ENCODE results near the gene CEMIP2.

The CEMIP2 gene

DNA sequence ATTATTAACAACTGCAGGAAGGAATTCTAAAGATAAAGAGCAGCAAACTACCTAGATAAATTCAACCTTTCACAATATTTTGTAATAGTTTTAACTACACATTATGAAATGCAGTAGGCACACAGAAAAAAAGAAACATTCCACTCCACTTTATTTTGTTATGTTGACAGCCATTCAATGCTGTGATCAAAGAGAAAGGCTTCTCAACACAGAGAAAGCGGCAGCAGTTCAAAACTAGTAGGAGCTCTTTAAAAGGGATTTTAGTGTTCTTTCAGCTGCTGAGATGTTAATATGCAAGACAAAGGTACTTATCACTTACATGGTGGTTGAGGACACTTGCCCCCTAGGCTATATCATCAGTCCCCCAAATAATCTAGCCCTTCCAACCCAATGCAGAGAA is 11.6 kb downstream of the CEMIP2 start:
- CTCF ChIA-PET = no interaction called here
- TF ChIP-seq, protein P1, sequence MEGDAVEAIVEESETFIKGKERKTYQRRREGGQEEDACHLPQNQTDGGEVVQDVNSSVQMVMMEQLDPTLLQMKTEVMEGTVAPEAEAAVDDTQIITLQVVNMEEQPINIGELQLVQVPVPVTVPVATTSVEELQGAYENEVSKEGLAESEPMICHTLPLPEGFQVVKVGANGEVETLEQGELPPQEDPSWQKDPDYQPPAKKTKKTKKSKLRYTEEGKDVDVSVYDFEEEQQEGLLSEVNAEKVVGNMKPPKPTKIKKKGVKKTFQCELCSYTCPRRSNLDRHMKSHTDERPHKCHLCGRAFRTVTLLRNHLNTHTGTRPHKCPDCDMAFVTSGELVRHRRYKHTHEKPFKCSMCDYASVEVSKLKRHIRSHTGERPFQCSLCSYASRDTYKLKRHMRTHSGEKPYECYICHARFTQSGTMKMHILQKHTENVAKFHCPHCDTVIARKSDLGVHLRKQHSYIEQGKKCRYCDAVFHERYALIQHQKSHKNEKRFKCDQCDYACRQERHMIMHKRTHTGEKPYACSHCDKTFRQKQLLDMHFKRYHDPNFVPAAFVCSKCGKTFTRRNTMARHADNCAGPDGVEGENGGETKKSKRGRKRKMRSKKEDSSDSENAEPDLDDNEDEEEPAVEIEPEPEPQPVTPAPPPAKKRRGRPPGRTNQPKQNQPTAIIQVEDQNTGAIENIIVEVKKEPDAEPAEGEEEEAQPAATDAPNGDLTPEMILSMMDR (IDR thresholded peaks at IDR 0.05; ENCODE audit: control extremely low read depth, extremely low read depth, low read depth, missing control alignments) = no peak
- POLR2A ChIA-PET = no interaction called here
- DNase-seq (ENCODE audit: extremely low spot score) = no peak

DNA sequence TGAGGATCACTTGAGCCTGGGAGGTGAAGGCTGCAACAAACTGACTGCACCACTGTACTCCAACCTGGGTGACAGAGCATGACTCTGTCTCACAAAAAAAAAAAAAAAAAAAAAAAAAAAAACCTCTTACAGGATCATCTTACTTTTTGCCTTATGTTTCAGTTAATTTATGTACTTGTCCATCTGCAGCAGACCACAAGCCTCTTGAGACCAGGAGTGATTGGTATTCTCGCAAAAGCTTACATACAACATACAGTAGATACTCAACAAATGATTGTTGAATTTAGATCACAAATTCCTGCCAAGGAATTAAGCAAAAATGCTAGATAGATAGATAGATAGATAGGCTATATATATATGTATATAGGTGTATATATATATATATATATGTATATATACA is 12.4 kb downstream of the CEMIP2 start:
- CTCF ChIA-PET = interaction anchor here (1.1 kb wide), 1 partner anchor 9 kb away, joined by 3 read pairs; no protein-coding TSS in a partner anchor
- no peak for DNase-seq (ENCODE audit: extremely low spot score)
- TF ChIP-seq, protein P1 (IDR thresholded peaks at IDR 0.05; ENCODE audit: control extremely low read depth, extremely low read depth, low read depth, missing control alignments) = no peak
- POLR2A ChIA-PET = no interaction called here

DNA sequence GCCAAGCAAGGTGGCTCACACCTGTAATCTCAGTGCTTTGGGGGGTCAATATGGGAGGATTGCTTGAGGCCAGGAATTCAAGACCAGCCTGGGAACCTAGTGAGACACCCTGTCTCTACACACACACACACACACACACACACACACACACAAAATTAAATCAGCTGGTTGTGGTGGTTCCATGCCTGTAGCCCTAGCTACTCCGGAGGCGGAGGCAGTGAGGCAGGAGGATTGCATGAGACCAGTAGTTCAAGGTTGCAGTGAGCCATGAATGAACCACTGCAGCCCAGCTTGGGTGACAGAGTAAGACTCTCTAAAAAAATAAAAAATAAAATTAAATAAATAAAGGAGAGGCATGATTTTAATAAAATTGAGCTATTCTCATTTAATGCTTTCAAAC is 13.1 kb downstream of the CEMIP2 start:
- no peak for DNase-seq (ENCODE audit: extremely low spot score)
- CTCF ChIA-PET = interaction anchor here (1.1 kb wide), 1 partner anchor 10 kb away, joined by 3 read pairs; no protein-coding TSS in a partner anchor
- TF ChIP-seq, protein P1 (IDR thresholded peaks at IDR 0.05; ENCODE audit: control extremely low read depth, extremely low read depth, low read depth, missing control alignments) = no peak
- POLR2A ChIA-PET = no interaction called here

DNA sequence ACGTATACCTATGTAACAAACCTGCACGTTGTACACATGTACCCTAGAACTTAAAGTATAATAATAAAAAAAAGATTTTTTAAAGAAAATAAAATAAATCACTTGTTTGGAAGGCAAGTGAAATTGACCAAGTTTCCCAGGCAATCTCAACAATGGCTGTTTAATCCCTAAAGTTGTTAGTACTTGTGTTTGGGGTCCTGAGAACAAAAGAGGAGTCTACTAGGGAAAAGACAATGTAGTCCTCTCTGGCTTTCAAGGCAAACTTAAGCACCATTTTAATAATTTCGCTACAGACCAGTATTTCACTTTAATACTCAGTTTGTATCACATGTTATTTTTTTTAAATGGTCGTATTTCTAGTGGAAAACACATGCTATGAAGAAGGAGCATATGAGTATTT is 14.2 kb downstream of the CEMIP2 start:
- POLR2A ChIA-PET = no interaction called here
- TF ChIP-seq, protein P1 (IDR thresholded peaks at IDR 0.05; ENCODE audit: control extremely low read depth, extremely low read depth, low read depth, missing control alignments) = no peak
- no peak for DNase-seq (ENCODE audit: extremely low spot score)
- CTCF ChIA-PET = interaction anchor here (0.9 kb wide), 1 partner anchor 16 kb away, joined by 3 read pairs; no protein-coding TSS in a partner anchor

DNA sequence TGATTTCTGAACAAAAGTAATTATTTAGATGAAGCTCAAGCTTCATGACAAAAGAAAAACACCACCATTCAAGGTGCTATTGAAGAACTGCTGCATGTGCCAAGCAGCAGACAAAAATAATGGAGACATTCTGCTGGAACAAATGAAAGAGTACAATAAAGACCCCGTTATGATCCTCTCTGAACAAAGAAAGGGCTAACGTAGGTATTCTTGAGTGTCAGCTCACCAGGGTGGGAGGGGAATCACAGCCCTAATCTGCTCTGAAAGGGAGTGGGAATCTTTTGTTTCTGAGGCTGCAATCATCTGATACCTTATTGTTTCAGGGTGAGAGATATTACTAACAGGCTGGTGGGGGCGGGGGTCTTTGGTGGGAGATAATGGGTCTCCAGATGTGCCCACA is 15.4 kb downstream of the CEMIP2 start:
- TF ChIP-seq, protein P1 (IDR thresholded peaks at IDR 0.05; ENCODE audit: control extremely low read depth, extremely low read depth, low read depth, missing control alignments) = no peak
- no peak for DNase-seq (ENCODE audit: extremely low spot score)
- CTCF ChIA-PET = interaction anchor here (0.9 kb wide), 1 partner anchor 15 kb away, joined by 3 read pairs; no protein-coding TSS in a partner anchor
- POLR2A ChIA-PET = no interaction called here

DNA sequence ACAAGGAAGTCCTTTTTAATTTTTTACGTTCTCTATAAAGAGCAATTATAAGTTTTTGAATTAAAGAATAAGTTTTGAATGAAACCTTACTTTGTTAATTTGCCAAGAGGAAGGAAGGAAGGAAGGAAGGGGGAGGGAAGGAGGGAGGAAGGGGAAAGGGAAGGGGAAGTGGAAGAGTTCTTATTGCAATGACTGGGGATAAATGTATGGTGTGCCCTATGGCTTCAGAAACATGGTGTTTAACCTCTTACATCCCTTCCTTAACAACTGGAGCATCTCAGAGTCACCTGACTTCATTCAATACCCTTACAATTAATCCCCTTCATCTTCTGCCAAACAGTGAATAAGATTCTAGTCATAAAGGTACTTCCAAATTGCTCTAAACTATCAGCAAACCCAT is 16.0 kb downstream of the CEMIP2 start:
- ChIA-PET CTCF (interaction anchor here (1.0 kb wide), 1 partner anchor 66 kb away, joined by 3 read pairs; no protein-coding TSS in a partner anchor), POLR2A (no interaction called here)
- DNase-seq (ENCODE audit: extremely low spot score) = no peak
- TF ChIP-seq, protein P1 (IDR thresholded peaks at IDR 0.05; ENCODE audit: control extremely low read depth, extremely low read depth, low read depth, missing control alignments) = no peak
